Lung (tissue), 12 donors: ENCODE results near the gene ITGAV. TPM values are rescaled to one million over a fixed set of nuclear protein-coding genes. Genes with fewer than 3 reads are reported as not detected.

Experiments used
- ATAC-seq: fragments of 200-7000 bp; cut with Tn5 transposase; one replicate; pipeline ENCODE4 v1.9.1; 2020; ENCODE audit warnings: moderate number of reproducible peaks; ENCODE audit not compliant: insufficient read depth, low FRiP score
- DNase-seq, 3 donors: peaks; one replicate each; pipeline ENCODE4 v3.0.0-alpha.2; 2013 to 2017
- H3K27ac ChIP-seq, 2 donors: one replicate each; pipeline ENCODE4 v1.5.1; 2013; ENCODE audit warnings: mild to moderate bottlenecking in 2 of 2, moderate library complexity in 2 of 2, control low read depth in 1 of 2, inconsistent platforms in 1 of 2, low read depth in 1 of 2, low read length in 1 of 2
- H3K27me3 ChIP-seq, 3 donors: one replicate each; pipeline ENCODE4 v1.5.1; 2013; ENCODE audit warnings: low read length in 2 of 3; ENCODE audit not compliant: control insufficient read depth in 3 of 3, insufficient read depth in 3 of 3
- H3K36me3 ChIP-seq, 4 donors: one replicate each; pipeline ENCODE4 v1.5.1; 2013; ENCODE audit warnings: low read length in 4 of 4, mild to moderate bottlenecking in 1 of 4, moderate library complexity in 1 of 4; ENCODE audit not compliant: control insufficient read depth in 4 of 4, insufficient read depth in 4 of 4
- H3K4me1 ChIP-seq, 5 donors: one replicate each; pipeline ENCODE4 v1.5.1; 2013; ENCODE audit warnings: low read length in 5 of 5, mild to moderate bottlenecking in 2 of 5, moderate library complexity in 1 of 5; ENCODE audit not compliant: control insufficient read depth in 5 of 5, insufficient read depth in 5 of 5
- H3K4me3 ChIP-seq: one replicate; pipeline ENCODE4 v1.5.1; 2013; ENCODE audit warnings: mild to moderate bottlenecking, control low read depth, moderate library complexity
- H3K9ac ChIP-seq, 2 donors: one replicate each; pipeline ENCODE4 v1.5.1; 2013; ENCODE audit warnings: low read length in 2 of 2, control low read depth in 1 of 2; ENCODE audit not compliant: insufficient read depth in 1 of 2
- H3K9me3 ChIP-seq, 4 donors: one replicate each; pipeline ENCODE4 v1.5.1; 2013; ENCODE audit warnings: low read length in 3 of 4, mild to moderate bottlenecking in 1 of 4, moderate library complexity in 1 of 4; ENCODE audit not compliant: control insufficient read depth in 4 of 4, insufficient read depth in 3 of 4
- CTCF ChIP-seq: IDR thresholded peaks from 2 replicates; pipeline ENCODE4 v1.5.1; 2012; ENCODE audit warnings: mild to moderate bottlenecking; ENCODE audit errors: control extremely low read depth, extremely low read depth
- WGBS, 2 donors: extraction: QIAGEN DNeasy Blood & Tissue Kit; methylation state at CpG; one replicate each; pipeline ENCODE4 v1.1.7; 2013; 5-methylcytosine and 5-hydroxymethylcytosine counted together
- polyA plus RNA-seq, 2 donors: library from polyadenylated mRNA; stranded (reverse); fragments of 200-250 nt; gene quantifications; one replicate each; pipeline ENCODE4 v1.2.1, GENCODE V29; 2013
- total RNA-seq, 2 donors: library from RNA; depleted of rRNA in 1 of 2; stranded (reverse); fragments of >200 nt in 1 of 2; gene quantifications; one replicate each; pipeline ENCODE4 v1.2.1, GENCODE V29; 2014 to 2021
- donor health status: control.
- donor health status: control.
- donor health status: Bipolar disorder and iron deficiency.
- donor health status: healthy.
- donor health status: DM: yes; HTN: yes; CAD: no.

ITGAV gene
- total and polyA plus RNA-seq, 4 donors: 10.1 to 91.8 (median 43.8) TPM

DNA sequence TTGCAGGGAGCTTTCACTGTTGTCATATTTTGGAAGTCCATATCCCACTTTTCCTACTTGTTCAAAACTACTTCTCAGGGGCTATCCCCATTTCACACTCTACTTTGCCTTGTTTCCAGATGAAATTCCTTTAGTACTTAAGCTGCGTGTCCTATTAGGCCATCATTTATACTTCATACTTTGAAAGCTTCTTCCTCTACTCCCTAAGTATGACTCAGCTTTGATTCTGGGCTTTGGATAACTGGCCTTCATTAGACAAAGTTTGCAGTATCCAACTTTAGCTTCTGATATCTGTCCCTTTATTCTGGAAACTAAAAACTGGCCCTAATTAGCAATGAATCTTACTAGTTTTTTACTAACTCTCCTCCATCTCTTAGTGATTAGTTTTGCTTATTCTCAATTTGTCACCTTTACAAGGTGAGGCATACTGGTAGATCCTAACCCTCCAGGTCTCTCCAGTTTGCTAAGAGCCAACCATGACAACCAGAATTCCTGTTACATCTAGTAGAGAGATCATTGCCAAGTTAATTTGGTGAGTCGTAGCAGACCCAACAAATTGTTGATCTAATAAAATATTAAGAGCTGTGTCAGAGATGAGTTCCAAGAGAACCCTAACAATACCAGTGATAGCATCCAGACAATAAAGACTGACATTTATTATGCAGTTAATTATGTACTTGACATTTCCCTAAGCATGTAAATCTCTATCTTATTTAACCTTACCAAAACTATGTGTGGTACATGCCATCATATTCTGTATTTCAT, 31.2 kb upstream of the ITGAV start:
- H3K4me3 ChIP-seq: no peak overlapping the region
- H3K27ac ChIP-seq: no peak overlapping the region
- H3K9ac ChIP-seq: no peak overlapping the region
- no peaks in the 10 kb centered on the region for H3K27me3 ChIP-seq
- no peak for DNase-seq
- H3K9me3 ChIP-seq: peaks cover 0 to 3% (median 0%) of the 10 kb centered on the region in 4 donors
- no peak for ATAC-seq
- H3K36me3 ChIP-seq: no peaks in the 10 kb centered on the region
- H3K4me1 ChIP-seq: no peaks in the 10 kb centered on the region
- TF ChIP-seq CTCF: no peak
- 83 to 87% methylated on average over 2 of the region's 2 CpGs for WGBS, 2 donors

DNA sequence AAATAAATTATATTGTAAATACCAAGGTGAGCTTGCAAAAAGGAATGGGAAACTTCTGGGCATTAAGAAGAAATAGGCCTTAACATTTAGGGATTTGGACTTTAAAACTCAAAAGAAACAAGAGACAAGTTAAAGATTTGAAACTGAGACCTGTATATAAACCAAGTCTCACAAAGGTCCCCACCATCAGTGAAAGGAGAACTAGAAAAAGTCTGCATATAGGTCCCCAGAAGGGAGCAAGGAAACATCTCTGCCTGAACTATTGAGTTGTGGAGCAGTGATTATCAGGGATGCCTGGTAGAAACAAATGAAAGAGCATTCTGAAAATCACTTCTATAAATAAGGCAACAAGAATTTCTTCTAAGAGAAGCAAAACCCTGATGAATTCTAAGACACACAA, 30.5 kb upstream of the ITGAV start:
- no peak overlapping the region for H3K4me3 ChIP-seq
- DNase-seq (no peak), ATAC-seq (no peak)
- H3K4me1 ChIP-seq: no peaks in the 10 kb centered on the region
- H3K27me3 ChIP-seq: no peaks in the 10 kb centered on the region
- no peaks in the 10 kb centered on the region for H3K36me3 ChIP-seq
- H3K9ac ChIP-seq: no peak overlapping the region
- H3K27ac ChIP-seq: no peak overlapping the region
- no peak for TF ChIP-seq CTCF
- peaks cover 0 to 3% (median 0%) of the 10 kb centered on the region in 4 donors for H3K9me3 ChIP-seq

DNA sequence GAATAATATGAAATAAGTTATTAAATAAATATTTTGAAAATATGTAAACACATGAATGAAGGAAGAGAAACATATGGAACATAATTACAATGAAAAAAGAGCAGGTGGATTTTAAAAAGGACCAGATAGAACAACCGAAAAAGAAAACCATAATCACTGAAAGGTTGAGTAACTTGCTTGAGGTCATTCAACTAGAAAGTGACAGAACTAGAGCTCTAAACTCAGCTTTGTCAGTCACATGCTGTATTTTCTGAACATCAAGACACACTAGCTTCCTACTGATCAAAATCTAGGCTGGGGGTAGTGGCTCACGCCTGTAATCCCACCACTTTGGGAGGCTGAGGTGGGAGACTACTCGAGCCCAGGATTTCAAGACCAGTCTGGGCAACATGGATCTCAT, 30.0 kb upstream of the ITGAV start:
- Histone ChIP-seq H3K27ac (no peak overlapping the region), H3K4me3 (no peak overlapping the region), H3K9me3 (peaks cover 0 to 3% (median 0%) of the 10 kb centered on the region in 4 donors), H3K9ac (no peak overlapping the region), H3K27me3 (no peaks in the 10 kb centered on the region), H3K36me3 (no peaks in the 10 kb centered on the region), H3K4me1 (no peaks in the 10 kb centered on the region)
- no peak for DNase-seq
- TF ChIP-seq CTCF: no peak
- ATAC-seq: no peak
- 74 to 93% methylated on average over 3 of the region's 3 CpGs for WGBS, 2 donors

GRCh38 chr2:186560254-186560653, 29.6 kb upstream of the ITGAV start:
- 60 to 73% methylated on average over 3 of the region's 3 CpGs for WGBS, 2 donors
- no peak overlapping the region for H3K4me3 ChIP-seq
- DNase-seq (no peak), ATAC-seq (no peak)
- no peaks in the 10 kb centered on the region for H3K36me3 ChIP-seq
- H3K9ac ChIP-seq: no peak overlapping the region
- TF ChIP-seq CTCF: no peak
- H3K9me3 ChIP-seq: peaks cover 0 to 3% (median 0%) of the 10 kb centered on the region in 4 donors
- no peak overlapping the region for H3K27ac ChIP-seq
- H3K27me3 ChIP-seq: no peaks in the 10 kb centered on the region
- H3K4me1 ChIP-seq: no peaks in the 10 kb centered on the region
